ENCODE measurements around the gene PSMG4.

PSMG4 gene

GRCh38 chr6:3311826-3312225 is 53.1 kb downstream of the PSMG4 start:
- DNase-seq, result no peak

- DNase-seq, result no peak
Observed at GRCh38 chr6:3312604-3313231, 54.0 kb downstream of the PSMG4 start.

- DNase-seq, result no peak
Observed at GRCh38 chr6:3314176-3314575, 55.4 kb downstream of the PSMG4 start.

GRCh38 chr6:3314621-3315467 is 56.1 kb downstream of the PSMG4 start:
- DNase-seq, result no peak

GRCh38 chr6:3315841-3316240 is 57.1 kb downstream of the PSMG4 start:
- DNase-seq, result no peak

- no peak for DNase-seq
Observed at GRCh38 chr6:3316331-3316730, 57.6 kb downstream of the PSMG4 start.

- DNase-seq, result no peak
Observed at GRCh38 chr6:3316818-3317217, 58.1 kb downstream of the PSMG4 start.
